Brain microvascular endothelial cell (primary cell): Measurements from ENCODE around the gene PLA2G2F.

Experiments
- DNase-seq: peaks from one replicate; pipeline ENCODE4 v3.0.0-alpha.2; 2020
- H3K27ac ChIP-seq: fragments of 250-450 bp; sonication (Bioruptor Pico); 2 replicates; pipeline ENCODE4 v1.5.1; 2020; ENCODE audit warnings: mild to moderate bottlenecking, moderate library complexity
- H3K27me3 ChIP-seq: fragments of 250-450 bp; sonication (Bioruptor Pico); replicated peaks from 2 replicates; pipeline ENCODE4 v1.5.1; 2020; ENCODE audit warnings: mild to moderate bottlenecking
- H3K36me3 ChIP-seq: fragments of 250-450 bp; sonication (Bioruptor Pico); replicated peaks from 2 replicates; pipeline ENCODE4 v1.5.1; 2020; ENCODE audit warnings: mild to moderate bottlenecking
- H3K4me3 ChIP-seq: 2 replicates; pipeline ENCODE4 v1.5.1; 2011; ENCODE audit warnings: low read depth, mild to moderate bottlenecking, control low read depth, low read length, moderate library complexity
- in situ Hi-C: cut with HindIII; loops from 2 replicates; pipeline ENCODE4 v1.10.0; 2017; ENCODE audit warnings: low sequenced_read_pairs, low pct_ligation_motif_present
- TF ChIP-seq, protein P1 (sequence below): IDR thresholded peaks from 2 replicates; pipeline ENCODE4 v1.5.1; 2011; ENCODE audit warnings: low read depth, mild to moderate bottlenecking, moderate library complexity, low read length, control low read depth, inconsistent platforms; ENCODE audit errors: missing control alignments

The PLA2G2F gene

GRCh38 chr1:20141466-20141865 lies 2.3 kb downstream of the PLA2G2F start:
- Histone ChIP-seq H3K27ac (no peak overlapping the region), H3K4me3 (no peak overlapping the region), H3K36me3 (no peaks in the 10 kb centered on the region), H3K27me3 (no peaks in the 10 kb centered on the region)
- DNase-seq: no peak
- TF ChIP-seq, protein P1, sequence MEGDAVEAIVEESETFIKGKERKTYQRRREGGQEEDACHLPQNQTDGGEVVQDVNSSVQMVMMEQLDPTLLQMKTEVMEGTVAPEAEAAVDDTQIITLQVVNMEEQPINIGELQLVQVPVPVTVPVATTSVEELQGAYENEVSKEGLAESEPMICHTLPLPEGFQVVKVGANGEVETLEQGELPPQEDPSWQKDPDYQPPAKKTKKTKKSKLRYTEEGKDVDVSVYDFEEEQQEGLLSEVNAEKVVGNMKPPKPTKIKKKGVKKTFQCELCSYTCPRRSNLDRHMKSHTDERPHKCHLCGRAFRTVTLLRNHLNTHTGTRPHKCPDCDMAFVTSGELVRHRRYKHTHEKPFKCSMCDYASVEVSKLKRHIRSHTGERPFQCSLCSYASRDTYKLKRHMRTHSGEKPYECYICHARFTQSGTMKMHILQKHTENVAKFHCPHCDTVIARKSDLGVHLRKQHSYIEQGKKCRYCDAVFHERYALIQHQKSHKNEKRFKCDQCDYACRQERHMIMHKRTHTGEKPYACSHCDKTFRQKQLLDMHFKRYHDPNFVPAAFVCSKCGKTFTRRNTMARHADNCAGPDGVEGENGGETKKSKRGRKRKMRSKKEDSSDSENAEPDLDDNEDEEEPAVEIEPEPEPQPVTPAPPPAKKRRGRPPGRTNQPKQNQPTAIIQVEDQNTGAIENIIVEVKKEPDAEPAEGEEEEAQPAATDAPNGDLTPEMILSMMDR: no peak
- in situ Hi-C loops: no loop called here

DNA sequence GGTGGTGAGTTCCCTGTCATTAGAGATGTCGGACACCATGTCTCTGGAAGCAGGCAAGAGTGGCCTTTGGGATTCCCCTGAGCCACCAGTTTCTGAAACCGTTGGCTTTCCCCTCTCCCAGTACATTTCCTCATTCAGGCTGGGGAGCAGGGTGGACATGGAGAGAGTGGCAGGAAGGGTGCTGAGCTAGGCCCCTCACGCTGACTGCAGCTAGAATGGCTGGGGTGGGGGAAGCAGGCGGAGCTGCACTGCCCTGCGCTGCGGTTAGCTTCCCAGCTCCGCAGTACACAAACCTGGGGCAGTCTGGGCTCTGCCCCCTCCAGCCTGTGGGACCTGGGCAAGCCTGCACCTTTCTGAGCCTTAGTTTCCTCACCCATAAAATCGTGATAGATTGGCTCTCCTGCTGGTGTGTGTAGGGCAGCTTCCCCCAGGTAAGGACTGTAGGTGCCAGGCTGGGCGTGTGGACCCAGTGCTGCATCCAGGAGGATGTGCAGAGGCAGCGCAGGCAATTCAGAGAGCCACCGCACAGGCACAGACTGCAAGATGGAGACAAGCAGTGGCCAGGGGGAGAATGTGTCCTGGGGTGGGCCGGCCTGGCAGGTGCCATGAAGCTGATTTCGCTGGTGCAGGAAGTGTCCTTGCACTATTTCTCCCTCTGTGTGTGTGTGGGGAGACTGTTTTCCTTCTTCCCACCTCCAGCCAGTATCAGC lies 3.0 kb downstream of the PLA2G2F start:
- TF ChIP-seq, protein P1: no peak
- in situ Hi-C loops: no loop called here
- H3K27ac ChIP-seq: no peak overlapping the region
- no peaks in the 10 kb centered on the region for H3K27me3 ChIP-seq
- DNase-seq: no peak
- no peaks in the 10 kb centered on the region for H3K36me3 ChIP-seq
- H3K4me3 ChIP-seq: no peak overlapping the region

- H3K27ac ChIP-seq: no peak overlapping the region
- no peaks in the 10 kb centered on the region for H3K36me3 ChIP-seq
- in situ Hi-C loops: no loop called here
- no peaks in the 10 kb centered on the region for H3K27me3 ChIP-seq
- TF ChIP-seq, protein P1: no peak
- no peak for DNase-seq
- no peak overlapping the region for H3K4me3 ChIP-seq
Observed at GRCh38 chr1:20143318-20143717, 4.2 kb downstream of the PLA2G2F start.

GRCh38 chr1:20143734-20144565 lies 4.8 kb downstream of the PLA2G2F start:
- no peak overlapping the region for H3K4me3 ChIP-seq
- in situ Hi-C loops: no loop called here
- H3K27me3 ChIP-seq: no peaks in the 10 kb centered on the region
- H3K27ac ChIP-seq: no peak overlapping the region
- no peak for DNase-seq
- TF ChIP-seq, protein P1: no peak
- H3K36me3 ChIP-seq: no peaks in the 10 kb centered on the region

DNA sequence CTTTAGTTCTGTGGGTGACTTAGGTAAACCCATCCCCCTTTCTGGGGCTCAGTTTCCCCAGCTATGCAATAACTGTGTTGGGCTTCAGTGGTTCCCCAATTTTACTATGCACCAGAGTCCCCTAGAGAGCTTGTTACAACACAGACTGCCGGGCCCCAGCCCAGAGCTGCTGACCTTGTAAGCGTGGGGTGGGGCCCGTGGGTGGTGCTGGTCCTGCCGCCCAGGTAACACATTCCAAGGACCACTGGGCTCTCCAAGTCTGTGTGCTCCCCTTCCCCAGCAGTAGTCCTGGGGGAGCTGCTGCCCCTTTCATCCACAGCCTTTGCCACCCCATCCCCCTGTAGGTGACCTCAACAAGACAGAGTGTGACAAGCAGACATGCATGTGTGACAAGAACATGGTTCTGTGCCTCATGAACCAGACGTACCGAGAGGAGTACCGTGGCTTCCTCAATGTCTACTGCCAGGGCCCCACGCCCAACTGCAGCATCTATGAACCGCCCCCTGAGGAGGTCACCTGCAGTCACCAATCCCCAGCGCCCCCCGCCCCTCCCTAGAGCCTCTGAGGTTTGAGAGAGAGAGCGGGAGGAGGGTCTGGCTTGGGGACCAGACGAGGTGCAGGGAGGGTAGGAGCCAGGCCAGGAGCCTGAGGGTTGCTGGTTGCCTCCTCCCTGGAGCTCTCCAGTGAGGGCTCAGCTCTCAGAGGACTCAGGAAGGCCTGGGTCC lies 8.9 kb downstream of the PLA2G2F start:
- no peak for DNase-seq

More for the DNA sequence above, 8.9 kb downstream of the PLA2G2F start:
- Histone ChIP-seq H3K36me3 (no peaks in the 10 kb centered on the region), H3K27ac (no peak overlapping the region), H3K27me3 (no peaks in the 10 kb centered on the region), H3K4me3 (no peak overlapping the region)
- TF ChIP-seq, protein P1: no peak
- in situ Hi-C loops: no loop called here
